Prostate gland (tissue), 2 donors: ENCODE results near the gene ZNF785. TPM values are rescaled to one million over a fixed set of nuclear protein-coding genes. Genes with fewer than 3 reads are reported as not detected.
"Not testable (repeated sequence)": the region's sequence is repeated elsewhere in the genome, so short reads cannot be mapped to it uniquely, and the experiment has no call there.

Source experiments
- DNase-seq: peaks from one replicate; pipeline ENCODE4 v3.0.0-alpha.2; 2019; ENCODE audit warnings: low spot score
- H3K27ac ChIP-seq, 2 donors: fragments of 200-600 bp; sonication (generic); 2 replicates each; pipeline ENCODE4 v1.5.1; 2017 to 2019
- H3K27me3 ChIP-seq: fragments of 200-600 bp; sonication (generic); replicated peaks from 2 replicates; pipeline ENCODE4 v1.5.1; 2019; ENCODE audit not compliant: insufficient read depth
- H3K36me3 ChIP-seq, 2 donors: fragments of 200-600 bp; sonication (generic); 1 replicate in 1 of 2; 2 replicates in 1 of 2; pipeline versions ENCODE4 v1.5.1 to v1.8.1; 2017 to 2019
- H3K4me1 ChIP-seq: fragments of 200-600 bp; sonication (generic); replicated peaks from 2 replicates; pipeline ENCODE4 v1.5.1; 2019
- H3K4me3 ChIP-seq, 2 donors: fragments of 200-600 bp; sonication (generic); 2 replicates each; pipeline ENCODE4 v1.5.1; 2017 to 2019
- H3K9me3 ChIP-seq: fragments of 200-600 bp; sonication (generic); 2 replicates; pipeline ENCODE4 v1.5.1; 2017
- POLR2A ChIP-seq: fragments of 450-650 bp; IDR thresholded peaks from one replicate; pipeline ENCODE4 v1.6.1; 2016; ENCODE audit warnings: antibody characterized with exemption, mild to moderate bottlenecking
- POLR2AphosphoS5 ChIP-seq: sonication (generic); formaldehyde crosslinking; IDR thresholded peaks from one replicate; pipeline ENCODE4 v1.6.1; 2017; ENCODE audit warnings: antibody characterized with exemption
- WGBS: methylation state at CpG from one replicate; pipeline ENCODE4 v1.1.5; 2018; 5-methylcytosine and 5-hydroxymethylcytosine counted together
- intact Hi-C: fragments of 100-400 bp; cut with DNase I; formaldehyde crosslinking; loops from one replicate; pipeline ENCODE4 v1.14.2; 2022
- total RNA-seq, 2 donors: library from RNA; depleted of rRNA; stranded (reverse); fragments of >200 nt; gene quantifications; one replicate each; pipeline ENCODE4 v1.1.0, GENCODE V29; 2016
- TF ChIP-seq, protein P1 (sequence below), 4 experiments: fragments of 200-600 bp in 2 of 4; fragments of 450-650 bp in 2 of 4; sonication (generic) in 2 of 4; IDR thresholded peaks; 1 replicate in 3 of 4; 2 replicates in 1 of 4; pipeline ENCODE4 v1.5.1; 2016 to 2019; ENCODE audit warnings: antibody characterized with exemption in 4 of 4, mild to moderate bottlenecking in 2 of 4, moderate library complexity in 2 of 4

ZNF785 gene
- total RNA-seq, 2 donors from 2014 or later: 16.9 to 18.9 TPM

DNA sequence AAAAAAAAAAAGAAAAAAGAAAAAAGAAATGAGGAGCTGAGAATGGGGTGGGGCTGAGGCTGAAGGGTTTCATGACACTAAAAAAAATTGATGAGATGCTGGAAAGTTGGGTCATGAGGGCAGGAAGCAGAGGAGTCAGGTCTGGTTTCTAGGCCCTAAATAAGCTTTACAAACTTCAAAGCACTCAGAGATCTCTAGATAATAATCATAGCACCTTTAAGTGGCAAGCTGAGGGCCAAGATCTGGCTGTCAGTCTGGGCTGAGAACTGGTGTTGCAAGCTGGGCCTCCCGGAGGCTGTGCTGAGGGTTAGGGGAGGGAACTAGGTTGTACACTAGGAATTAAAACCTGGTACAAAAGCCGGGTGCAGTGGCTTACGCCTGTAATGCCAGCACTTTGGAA is 33.7 kb downstream of the ZNF785 start:
- WGBS: 40% methylated on average over 3 of the region's 3 CpGs
- TF ChIP-seq POLR2A (no peak), POLR2AphosphoS5 (no peak)
- TF ChIP-seq, protein P1, sequence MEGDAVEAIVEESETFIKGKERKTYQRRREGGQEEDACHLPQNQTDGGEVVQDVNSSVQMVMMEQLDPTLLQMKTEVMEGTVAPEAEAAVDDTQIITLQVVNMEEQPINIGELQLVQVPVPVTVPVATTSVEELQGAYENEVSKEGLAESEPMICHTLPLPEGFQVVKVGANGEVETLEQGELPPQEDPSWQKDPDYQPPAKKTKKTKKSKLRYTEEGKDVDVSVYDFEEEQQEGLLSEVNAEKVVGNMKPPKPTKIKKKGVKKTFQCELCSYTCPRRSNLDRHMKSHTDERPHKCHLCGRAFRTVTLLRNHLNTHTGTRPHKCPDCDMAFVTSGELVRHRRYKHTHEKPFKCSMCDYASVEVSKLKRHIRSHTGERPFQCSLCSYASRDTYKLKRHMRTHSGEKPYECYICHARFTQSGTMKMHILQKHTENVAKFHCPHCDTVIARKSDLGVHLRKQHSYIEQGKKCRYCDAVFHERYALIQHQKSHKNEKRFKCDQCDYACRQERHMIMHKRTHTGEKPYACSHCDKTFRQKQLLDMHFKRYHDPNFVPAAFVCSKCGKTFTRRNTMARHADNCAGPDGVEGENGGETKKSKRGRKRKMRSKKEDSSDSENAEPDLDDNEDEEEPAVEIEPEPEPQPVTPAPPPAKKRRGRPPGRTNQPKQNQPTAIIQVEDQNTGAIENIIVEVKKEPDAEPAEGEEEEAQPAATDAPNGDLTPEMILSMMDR (IDR thresholded peaks at IDR 0.05): no peak
- no peak overlapping the region for H3K4me3 ChIP-seq
- H3K36me3 ChIP-seq: peaks cover 0 to 9% of the 10 kb centered on the region in 2 donors
- no peak overlapping the region for H3K27ac ChIP-seq
- no peaks in the 10 kb centered on the region for H3K27me3 ChIP-seq
- H3K9me3 ChIP-seq: no peaks in the 10 kb centered on the region
- no peak for DNase-seq
- H3K4me1 ChIP-seq: no peaks in the 10 kb centered on the region
- intact Hi-C loops: no loop called here

DNA sequence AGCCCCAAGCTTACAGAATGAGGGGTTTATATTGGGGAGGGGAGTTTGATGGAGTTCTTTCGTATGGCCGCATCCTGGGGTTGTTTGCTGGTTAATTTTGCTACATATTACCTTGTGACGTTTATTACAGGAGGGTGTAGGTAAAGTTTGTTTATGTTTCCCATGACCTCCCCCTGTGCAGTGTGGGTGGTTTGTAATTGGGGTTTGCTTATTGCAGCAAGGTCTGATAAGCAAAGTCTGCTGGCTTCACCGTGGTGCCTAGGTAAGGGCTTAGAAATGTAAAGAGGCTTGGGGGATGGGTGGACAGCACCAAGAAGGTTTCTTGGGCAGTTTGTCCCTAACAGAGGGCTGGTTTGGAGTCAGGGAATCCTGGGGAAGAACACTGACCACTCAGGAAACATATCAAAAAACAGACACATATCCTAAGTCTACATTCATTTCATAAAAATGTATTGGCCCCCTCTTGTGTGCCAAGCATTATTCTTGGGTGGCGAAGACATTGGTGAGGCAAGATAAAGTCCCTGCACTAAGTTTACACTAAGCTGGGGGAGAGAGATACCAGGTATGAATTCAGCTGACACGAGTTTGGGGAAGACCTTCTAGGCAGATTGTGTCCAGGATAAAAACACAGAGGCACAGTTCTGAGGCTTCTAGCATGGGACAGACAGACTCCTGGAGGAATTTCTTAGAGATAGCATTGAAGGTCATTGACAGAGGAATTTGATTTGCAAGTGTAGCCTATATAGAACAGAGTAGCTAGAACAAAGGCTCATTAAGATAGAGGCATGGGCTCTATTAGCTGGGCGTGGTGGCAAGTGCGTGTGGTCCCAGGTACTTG is 36.9 kb downstream of the ZNF785 start:
- no peaks in the 10 kb centered on the region for H3K27me3 ChIP-seq
- no peak overlapping the region for H3K4me3 ChIP-seq
- DNase-seq: no peak
- intact Hi-C loops: no loop called here
- H3K4me1 ChIP-seq: no peaks in the 10 kb centered on the region
- no peaks in the 10 kb centered on the region for H3K36me3 ChIP-seq
- TF ChIP-seq, protein P1 (IDR thresholded peaks at IDR 0.05): no peak
- TF ChIP-seq POLR2A (no peak), POLR2AphosphoS5 (no peak)
- H3K9me3 ChIP-seq: no peaks in the 10 kb centered on the region
- WGBS: 70% methylated on average over 8 of the region's 8 CpGs
- no peak overlapping the region for H3K27ac ChIP-seq

DNA sequence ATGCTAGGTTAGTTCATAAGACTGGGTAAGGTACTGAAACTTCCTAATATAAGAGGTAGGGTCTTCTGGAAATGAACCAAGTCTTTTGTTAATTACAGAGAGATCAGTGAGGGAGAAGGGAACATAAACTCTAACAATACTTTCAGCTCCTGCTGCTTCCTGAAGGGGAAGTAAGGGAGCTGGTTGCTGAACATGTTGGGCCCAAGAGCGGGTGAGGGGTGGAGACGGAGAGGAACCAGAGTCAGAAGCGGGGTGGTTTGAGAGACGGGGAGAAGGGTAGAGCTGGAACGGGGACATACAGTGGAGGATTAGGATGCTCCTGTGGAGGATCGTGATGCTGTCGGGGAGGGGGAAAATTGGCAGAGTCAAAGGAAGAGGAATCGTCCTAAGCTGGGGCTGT is 39.4 kb downstream of the ZNF785 start:
- intact Hi-C loops: no loop called here
- no peak for DNase-seq
- no peak for TF ChIP-seq POLR2A
- no peak for TF ChIP-seq POLR2AphosphoS5
- TF ChIP-seq, protein P1 (IDR thresholded peaks at IDR 0.05): no peak

DNA sequence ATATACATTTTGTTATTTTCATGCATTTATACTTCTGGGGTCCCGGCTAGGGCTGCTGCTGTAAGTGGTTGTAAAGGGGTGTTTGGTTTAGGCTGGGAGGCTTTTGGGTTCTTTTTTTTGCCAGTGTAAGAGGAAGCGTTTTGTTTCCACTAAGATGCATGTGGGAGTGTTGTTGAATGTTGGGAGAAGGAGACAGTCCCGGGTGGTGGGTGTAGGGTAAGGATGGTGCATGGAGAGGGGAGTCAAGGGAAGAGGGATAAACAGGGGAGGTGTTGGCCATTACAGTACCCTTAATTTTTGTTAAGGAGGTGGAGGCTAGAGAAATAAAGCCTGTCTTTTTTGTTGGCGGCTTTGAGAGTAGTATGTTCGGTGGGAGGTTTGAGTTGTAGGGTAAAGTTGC is 42.4 kb downstream of the ZNF785 start:
- H3K27ac ChIP-seq: no peak overlapping the region
- no peak overlapping the region for H3K4me3 ChIP-seq
- no peaks in the 10 kb centered on the region for H3K36me3 ChIP-seq
- no peaks in the 10 kb centered on the region for H3K9me3 ChIP-seq
- intact Hi-C loops: no loop called here
- H3K27me3 ChIP-seq: no peaks in the 10 kb centered on the region
- no peaks in the 10 kb centered on the region for H3K4me1 ChIP-seq
- TF ChIP-seq POLR2AphosphoS5: no peak
- 80% methylated on average over 5 of the region's 5 CpGs for WGBS
- no peak for DNase-seq

More for the DNA sequence above, 39.4 kb downstream of the ZNF785 start:
- H3K9me3 ChIP-seq: no peaks in the 10 kb centered on the region
- no peaks in the 10 kb centered on the region for H3K36me3 ChIP-seq
- H3K27ac ChIP-seq: no peak overlapping the region
- no peak overlapping the region for H3K4me3 ChIP-seq
- no peaks in the 10 kb centered on the region for H3K4me1 ChIP-seq
- WGBS: 81% methylated on average over 8 of the region's 8 CpGs
- no peaks in the 10 kb centered on the region for H3K27me3 ChIP-seq

DNA sequence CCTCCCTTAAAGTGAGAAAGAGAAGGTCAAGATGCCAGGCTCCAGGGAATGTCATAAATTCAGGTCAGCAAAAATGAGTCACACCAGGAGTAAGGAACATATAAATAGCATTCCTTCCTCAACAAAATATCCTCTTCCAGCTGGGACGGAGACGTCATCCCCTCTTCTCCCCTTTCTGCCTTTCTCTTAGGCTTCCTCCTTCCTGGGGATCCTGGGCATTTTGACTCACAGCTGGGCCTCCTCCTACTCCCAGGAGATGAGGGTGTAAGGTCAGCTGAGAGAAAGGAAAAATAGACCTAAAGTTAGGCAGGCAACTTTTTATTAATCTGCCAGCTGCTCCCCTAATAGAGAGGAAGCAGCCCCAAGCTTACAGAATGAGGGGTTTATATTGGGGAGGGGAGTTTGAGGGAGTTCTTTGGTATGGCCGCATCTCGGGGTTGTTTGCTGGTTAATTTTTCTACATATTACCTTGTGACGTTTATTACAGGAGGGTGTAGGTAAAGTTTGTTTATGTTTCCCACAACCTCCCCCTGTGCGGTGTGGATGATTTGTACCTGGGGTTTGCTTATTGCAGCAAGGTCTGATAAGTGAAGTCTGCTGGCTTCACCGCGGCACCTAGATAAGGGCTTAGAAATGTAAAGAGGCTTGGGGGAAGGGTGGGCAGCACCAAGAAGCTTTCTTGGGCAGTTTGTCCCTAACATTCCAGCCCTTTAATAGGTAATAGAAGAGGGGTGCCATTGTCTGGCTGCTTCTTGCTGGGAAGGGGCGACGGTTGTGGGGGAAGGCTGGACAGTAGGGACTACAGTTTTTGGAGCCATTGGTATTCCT is 43.8 kb downstream of the ZNF785 start:
- no peaks in the 10 kb centered on the region for H3K27me3 ChIP-seq
- DNase-seq: no peak
- no peak overlapping the region for H3K27ac ChIP-seq
- no peaks in the 10 kb centered on the region for H3K36me3 ChIP-seq
- no peaks in the 10 kb centered on the region for H3K4me1 ChIP-seq
- TF ChIP-seq POLR2A: no peak
- TF ChIP-seq, protein P1 (IDR thresholded peaks at IDR 0.05): no peak
- no peaks in the 10 kb centered on the region for H3K9me3 ChIP-seq
- no peak overlapping the region for H3K4me3 ChIP-seq
- intact Hi-C loops: no loop called here
- 69% methylated on average over 10 of the region's 10 CpGs for WGBS

DNA sequence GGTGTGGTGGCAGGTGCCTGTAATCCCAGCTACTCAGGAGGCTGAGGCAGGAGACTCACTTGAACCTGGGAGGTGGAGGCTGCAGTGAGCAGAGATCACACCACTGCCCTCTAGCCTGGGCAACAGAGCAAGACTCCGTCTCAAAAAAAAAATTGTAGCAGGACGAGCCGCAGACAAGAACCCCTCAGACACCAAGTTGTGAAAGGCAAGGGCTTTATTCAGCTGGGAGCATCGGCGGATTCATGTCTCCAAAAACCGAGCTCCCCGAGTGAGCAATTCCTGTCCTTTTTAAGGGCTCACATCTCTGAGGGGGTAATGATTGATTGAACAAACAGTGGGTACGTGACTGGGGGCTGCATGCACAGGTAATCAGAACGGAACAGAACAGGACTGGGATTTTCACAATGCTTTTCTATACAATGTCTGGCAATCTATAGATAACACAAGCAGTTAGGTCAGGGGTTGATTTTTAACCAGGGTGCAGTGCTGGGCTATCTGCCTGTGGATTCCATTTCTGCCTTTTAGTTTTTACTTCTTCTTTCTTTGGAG is 44.5 kb downstream of the ZNF785 start:
- H3K9me3 ChIP-seq, H3K36me3 ChIP-seq, H3K4me3 ChIP-seq, DNase-seq, intact Hi-C loops, H3K27ac ChIP-seq, H3K4me1 ChIP-seq, H3K27me3 ChIP-seq: not testable (repeated sequence)
- 75% methylated on average over 9 of the region's 9 CpGs for WGBS

DNA sequence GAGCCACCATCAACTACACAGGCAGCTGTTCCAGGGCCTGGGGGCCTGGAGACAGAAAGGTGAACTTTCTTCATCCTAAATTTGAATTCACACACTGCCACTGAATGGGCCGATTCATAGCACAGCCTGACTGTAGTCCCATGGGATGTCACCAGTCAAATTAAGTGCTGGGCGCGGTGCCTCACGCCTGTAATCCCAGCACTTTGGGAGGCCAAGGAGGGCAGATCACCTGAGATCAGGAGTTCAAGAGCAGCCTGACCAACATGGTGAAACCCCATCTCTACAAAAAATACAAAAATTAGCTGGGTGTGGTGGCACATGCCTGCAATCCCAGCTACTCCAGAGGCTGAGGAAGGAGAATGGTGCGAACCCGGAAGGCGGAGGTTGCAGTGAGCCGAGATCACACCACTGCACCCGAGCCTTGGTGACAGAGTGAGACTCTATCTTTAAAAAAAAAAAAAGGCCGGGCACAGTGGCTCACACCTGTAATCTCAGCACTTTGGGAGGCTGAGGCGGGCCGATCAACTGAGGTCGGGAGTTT is 45.4 kb downstream of the ZNF785 start:
- H3K27me3 ChIP-seq, DNase-seq, intact Hi-C loops, H3K4me1 ChIP-seq, H3K4me3 ChIP-seq, H3K27ac ChIP-seq, H3K9me3 ChIP-seq, H3K36me3 ChIP-seq: not testable (repeated sequence)
- 91% methylated on average over 13 of the region's 13 CpGs for WGBS
